Measurements from ENCODE around the gene DQX1.

The DQX1 gene

DNA sequence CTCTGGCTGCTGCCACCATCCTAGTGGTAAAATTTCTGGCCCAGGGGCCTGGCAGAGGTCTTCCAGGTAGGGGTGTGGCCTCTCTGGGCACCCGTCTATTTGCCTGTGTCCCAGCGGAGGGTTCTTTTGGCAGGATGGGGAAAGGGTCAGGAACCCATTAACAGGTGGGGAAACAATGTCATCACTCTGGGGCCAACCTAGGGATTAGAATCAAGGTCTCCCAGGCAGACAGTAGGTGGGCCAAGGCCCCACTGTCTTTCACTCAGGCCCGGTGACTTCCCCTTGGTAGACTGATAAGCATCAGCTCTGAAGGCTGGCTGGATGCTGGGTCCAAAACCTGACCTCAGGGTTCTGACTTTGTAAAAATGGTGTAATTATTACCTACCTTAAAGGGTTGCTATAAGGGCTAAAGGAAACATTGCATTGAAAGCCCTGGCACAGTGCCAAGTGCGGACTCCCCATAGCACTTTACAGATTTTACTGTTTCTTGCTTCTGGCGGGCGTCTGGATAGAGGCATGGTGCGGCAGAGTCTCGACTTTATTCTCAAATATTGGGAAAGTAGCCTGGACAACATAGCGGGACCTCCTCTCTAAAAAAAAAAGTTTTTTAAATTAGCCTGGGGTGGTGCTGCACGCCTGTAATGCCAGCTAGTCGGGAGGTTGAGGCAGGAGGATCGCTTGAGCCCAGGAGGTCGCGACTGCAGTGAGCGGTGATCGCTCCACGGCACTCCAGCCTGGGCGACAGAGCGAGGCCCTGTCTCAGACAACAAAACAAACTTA lies 28.8 kb downstream of the DQX1 start:
- Mint-ChIP-seq H3K27ac (no peak overlapping the region), H3K36me3 (ENCODE audit: low read depth) (peaks cover 24% of the 10 kb centered on the region), H3K9me3 (no peaks in the 10 kb centered on the region), H3K4me1 (peaks cover 45% of the 10 kb centered on the region), H3K27me3 (ENCODE audit: low read depth, poor library complexity) (peaks cover 79% of the 10 kb centered on the region), H3K4me3 (peak overlapping the region; percentile 89)
- TF ChIP-seq, protein P1, sequence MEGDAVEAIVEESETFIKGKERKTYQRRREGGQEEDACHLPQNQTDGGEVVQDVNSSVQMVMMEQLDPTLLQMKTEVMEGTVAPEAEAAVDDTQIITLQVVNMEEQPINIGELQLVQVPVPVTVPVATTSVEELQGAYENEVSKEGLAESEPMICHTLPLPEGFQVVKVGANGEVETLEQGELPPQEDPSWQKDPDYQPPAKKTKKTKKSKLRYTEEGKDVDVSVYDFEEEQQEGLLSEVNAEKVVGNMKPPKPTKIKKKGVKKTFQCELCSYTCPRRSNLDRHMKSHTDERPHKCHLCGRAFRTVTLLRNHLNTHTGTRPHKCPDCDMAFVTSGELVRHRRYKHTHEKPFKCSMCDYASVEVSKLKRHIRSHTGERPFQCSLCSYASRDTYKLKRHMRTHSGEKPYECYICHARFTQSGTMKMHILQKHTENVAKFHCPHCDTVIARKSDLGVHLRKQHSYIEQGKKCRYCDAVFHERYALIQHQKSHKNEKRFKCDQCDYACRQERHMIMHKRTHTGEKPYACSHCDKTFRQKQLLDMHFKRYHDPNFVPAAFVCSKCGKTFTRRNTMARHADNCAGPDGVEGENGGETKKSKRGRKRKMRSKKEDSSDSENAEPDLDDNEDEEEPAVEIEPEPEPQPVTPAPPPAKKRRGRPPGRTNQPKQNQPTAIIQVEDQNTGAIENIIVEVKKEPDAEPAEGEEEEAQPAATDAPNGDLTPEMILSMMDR (IDR thresholded peaks at IDR 0.05): no peak
- DNase-seq: no peak

DNA sequence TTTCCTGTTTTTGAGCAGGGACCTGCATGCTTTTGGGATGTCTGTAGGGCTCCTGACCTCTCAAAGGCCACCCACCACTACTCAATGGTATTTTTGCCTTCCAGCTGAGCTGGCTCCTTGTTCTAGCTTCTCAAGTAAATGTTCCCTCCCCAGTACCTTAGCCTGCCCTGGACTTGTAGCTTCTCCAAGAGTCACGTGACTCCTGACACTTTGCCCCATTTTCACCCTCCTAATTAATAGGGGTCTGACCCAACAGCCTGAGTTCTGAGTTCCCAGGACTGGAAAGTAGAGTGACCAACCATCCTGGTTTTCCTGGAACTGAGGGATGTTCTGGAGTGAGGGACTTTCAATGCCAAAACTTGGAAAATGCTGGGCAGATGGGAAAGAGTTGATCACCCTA lies 30.6 kb downstream of the DQX1 start:
- Mint-ChIP-seq H3K27me3 (ENCODE audit: low read depth, poor library complexity) (peaks cover 61% of the 10 kb centered on the region), H3K4me1 (peaks cover 28% of the 10 kb centered on the region), H3K36me3 (ENCODE audit: low read depth) (peaks cover 42% of the 10 kb centered on the region), H3K27ac (no peak overlapping the region), H3K9me3 (no peaks in the 10 kb centered on the region), H3K4me3 (no peak overlapping the region)
- DNase-seq: no peak
- TF ChIP-seq, protein P1 (IDR thresholded peaks at IDR 0.05): no peak

- peaks cover 53% of the 10 kb centered on the region for H3K36me3 Mint-ChIP-seq (ENCODE audit: low read depth)
- TF ChIP-seq, protein P1 (IDR thresholded peaks at IDR 0.05): no peak
- no peak for DNase-seq
- H3K27ac Mint-ChIP-seq: no peak overlapping the region
- H3K4me3 Mint-ChIP-seq: no peak overlapping the region
- peaks cover 42% of the 10 kb centered on the region for H3K27me3 Mint-ChIP-seq (ENCODE audit: low read depth, poor library complexity)
- H3K4me1 Mint-ChIP-seq: peaks cover 13% of the 10 kb centered on the region
- no peaks in the 10 kb centered on the region for H3K9me3 Mint-ChIP-seq
Measured at GRCh38 chr2:74493546-74493945, 32.5 kb downstream of the DQX1 start.

DNA sequence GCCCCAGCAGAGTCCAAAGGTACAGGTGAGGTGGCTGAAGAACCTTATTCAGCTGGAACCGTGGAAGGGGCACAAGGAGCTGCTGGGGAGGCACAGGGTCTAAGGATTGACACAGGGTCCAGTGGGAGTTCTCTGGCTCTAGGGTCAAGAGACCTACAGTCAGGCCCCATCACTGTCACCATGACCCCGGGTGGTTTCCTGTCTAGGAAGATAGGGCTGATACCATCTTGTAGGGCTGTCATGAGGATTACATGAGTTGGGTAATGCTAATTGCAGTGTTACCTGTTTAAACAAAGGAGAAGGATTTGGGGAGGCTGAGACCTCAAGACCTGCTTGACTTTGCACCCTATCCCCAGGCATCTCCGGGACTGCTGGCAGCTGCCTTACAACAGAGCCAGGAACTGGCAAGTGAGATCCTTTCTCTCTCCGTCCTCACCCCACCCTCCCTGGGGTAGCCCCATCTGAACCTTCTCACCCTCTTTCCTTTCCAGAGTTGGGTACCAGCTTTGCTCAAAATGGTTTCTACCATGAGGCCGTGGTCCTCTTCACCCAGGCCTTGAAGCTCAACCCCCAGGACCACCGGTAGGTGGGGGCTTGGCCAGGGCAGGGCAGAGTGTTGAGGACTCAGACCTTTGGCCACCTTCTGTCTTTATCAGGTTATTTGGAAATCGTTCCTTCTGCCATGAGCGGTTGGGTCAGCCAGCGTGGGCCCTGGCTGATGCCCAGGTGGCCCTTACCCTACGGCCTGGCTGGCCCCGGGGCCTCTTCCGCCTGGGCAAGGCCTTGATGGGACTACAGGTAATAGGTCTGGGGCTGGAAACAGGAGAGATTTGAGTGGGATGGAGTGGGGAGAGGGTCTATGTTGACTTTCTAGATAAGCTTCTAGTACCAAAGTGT lies 34.1 kb downstream of the DQX1 start:
- TF ChIP-seq, protein P1 (IDR thresholded peaks at IDR 0.05): no peak

DNA sequence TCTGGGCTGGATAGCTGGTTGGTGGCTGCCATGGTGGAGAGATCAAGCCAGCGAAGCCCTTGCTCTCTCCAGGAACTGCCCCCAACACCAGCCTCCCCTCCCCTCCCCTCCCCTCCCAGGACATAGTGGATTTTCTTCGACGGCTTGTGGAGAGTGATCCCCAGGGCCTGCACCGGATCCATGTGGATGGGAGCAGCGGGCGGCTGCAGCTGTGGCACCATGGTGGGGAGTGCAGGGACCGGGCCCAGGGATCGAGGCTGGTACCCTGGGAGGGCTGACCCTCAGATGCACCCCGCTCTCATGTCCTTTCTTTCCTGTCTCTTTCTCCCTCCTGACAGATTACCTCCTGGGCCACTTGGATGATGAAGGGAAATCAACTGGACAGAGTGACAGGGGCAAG lies 36.1 kb downstream of the DQX1 start:
- peaks cover 60% of the 10 kb centered on the region for H3K36me3 Mint-ChIP-seq (ENCODE audit: low read depth)
- no peaks in the 10 kb centered on the region for H3K4me1 Mint-ChIP-seq
- no peak overlapping the region for H3K4me3 Mint-ChIP-seq
- DNase-seq: no peak
- peaks cover 6% of the 10 kb centered on the region for H3K27me3 Mint-ChIP-seq (ENCODE audit: low read depth, poor library complexity)
- no peak overlapping the region for H3K27ac Mint-ChIP-seq
- H3K9me3 Mint-ChIP-seq: no peaks in the 10 kb centered on the region
- TF ChIP-seq, protein P1 (IDR thresholded peaks at IDR 0.05): no peak

More for the DNA sequence above, 34.1 kb downstream of the DQX1 start:
- no peaks in the 10 kb centered on the region for H3K4me1 Mint-ChIP-seq
- no peak for DNase-seq
- no peak overlapping the region for H3K4me3 Mint-ChIP-seq
- no peak overlapping the region for H3K27ac Mint-ChIP-seq
- H3K9me3 Mint-ChIP-seq: no peaks in the 10 kb centered on the region
- peaks cover 54% of the 10 kb centered on the region for H3K36me3 Mint-ChIP-seq (ENCODE audit: low read depth)
- H3K27me3 Mint-ChIP-seq (ENCODE audit: low read depth, poor library complexity): peaks cover 26% of the 10 kb centered on the region
